KMS-11 (cell line): Measurements from ENCODE around the gene DPY30.

Source experiments
- H2AFZ ChIP-seq: fragments of 200-600 bp; sonication (generic); 2 replicates; pipeline ENCODE4 v1.6.1; 2016; ENCODE audit warnings: antibody characterized with exemption, mixed run types, low read depth
- H3K27ac ChIP-seq: fragments of 200-600 bp; sonication (generic); 2 replicates; pipeline ENCODE4 v1.6.1; 2016; ENCODE audit warnings: mild to moderate bottlenecking, mixed run types
- H3K27me3 ChIP-seq: fragments of 200-600 bp; sonication (generic); 2 replicates; pipeline ENCODE4 v1.6.1; 2017; ENCODE audit warnings: mild to moderate bottlenecking, low read depth, mixed run types, moderate library complexity; ENCODE audit not compliant: insufficient read depth
- H3K36me3 ChIP-seq: fragments of 200-600 bp; sonication (generic); 2 replicates; pipeline ENCODE4 v1.6.1; 2017; ENCODE audit warnings: mild to moderate bottlenecking, mixed run types; ENCODE audit not compliant: insufficient read depth
- H3K4me1 ChIP-seq: fragments of 200-600 bp; sonication (generic); 2 replicates; pipeline ENCODE4 v1.6.1; 2016; ENCODE audit warnings: mild to moderate bottlenecking, low read depth, mixed run types; ENCODE audit not compliant: poor library complexity, severe bottlenecking
- H3K4me2 ChIP-seq: fragments of 200-600 bp; sonication (generic); 2 replicates; pipeline ENCODE4 v1.7.0; 2016; ENCODE audit warnings: mild to moderate bottlenecking, mixed run types
- H3K4me3 ChIP-seq: fragments of 200-600 bp; sonication (generic); IDR thresholded peaks from 2 replicates; pipeline ENCODE4 v1.6.1; 2017; ENCODE audit warnings: low read depth, low read length, mixed read lengths; ENCODE audit not compliant: insufficient read depth
- H3K79me2 ChIP-seq: fragments of 200-600 bp; sonication (generic); 2 replicates; pipeline ENCODE4 v1.6.1; 2016; ENCODE audit warnings: low read depth, mixed run types; ENCODE audit not compliant: insufficient read depth
- H3K9ac ChIP-seq: fragments of 200-600 bp; sonication (generic); 2 replicates; pipeline ENCODE4 v1.6.1; 2016; ENCODE audit warnings: mild to moderate bottlenecking, mixed run types
- H4K20me1 ChIP-seq: fragments of 200-600 bp; sonication (generic); 2 replicates; pipeline ENCODE4 v1.6.1; 2016; ENCODE audit warnings: mild to moderate bottlenecking, mixed run types; ENCODE audit not compliant: insufficient read depth
- CTCF ChIP-seq: fragments of 200-600 bp; sonication (generic); conservative IDR thresholded peaks from 2 replicates; pipeline ENCODE4 v1.6.1; 2017; ENCODE audit warnings: low read depth, mild to moderate bottlenecking, antibody characterized with exemption, low read length, moderate library complexity, mixed read lengths

DPY30 gene

DNA sequence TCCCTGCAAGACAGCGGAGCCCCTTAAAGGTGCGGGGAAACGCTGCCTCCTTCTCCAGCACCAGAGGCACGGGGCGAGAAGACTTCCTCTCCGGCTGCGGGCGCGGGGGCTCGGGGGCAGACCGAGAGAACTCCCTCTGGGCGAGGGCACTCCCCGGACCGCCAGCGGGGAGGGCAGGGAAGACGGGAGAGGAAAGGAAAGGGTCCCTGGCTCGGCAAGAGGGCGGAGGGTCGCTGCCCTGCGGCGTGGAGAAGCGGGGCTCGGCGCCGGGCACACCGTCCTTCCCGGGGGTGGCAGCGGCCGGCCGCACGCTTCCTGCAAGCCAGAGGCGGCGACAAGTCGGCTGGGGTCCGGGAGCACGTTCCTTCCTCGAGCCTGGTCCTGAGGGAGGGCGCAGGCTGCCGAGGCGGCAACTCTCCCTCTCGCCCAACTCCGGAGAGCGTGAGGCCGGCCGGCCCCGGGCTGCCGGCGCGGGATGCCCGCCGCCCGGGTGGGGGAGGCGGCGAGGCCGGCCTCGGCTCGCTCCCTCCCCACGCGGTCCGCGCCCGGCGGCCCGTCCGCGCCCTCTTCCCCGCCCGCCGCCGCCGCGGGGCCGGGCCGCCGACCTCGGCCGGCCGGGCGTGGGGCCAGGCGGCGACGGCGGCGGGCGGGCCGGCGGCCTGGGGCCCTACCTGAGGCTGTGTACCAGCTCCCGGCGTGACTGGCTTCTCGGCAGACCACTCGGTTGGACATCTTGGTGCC lies 29.9 kb downstream of the DPY30 start:
- Histone ChIP-seq H3K4me3 (no peak overlapping the region), H3K27me3 (no peaks in the 10 kb centered on the region), H3K27ac (peak overlapping the region; percentile 77), H3K79me2 (peaks cover 49% of the 10 kb centered on the region), H3K9ac (peak overlapping the region; percentile 83), H4K20me1 (peaks cover 26% of the 10 kb centered on the region; the same call in 1 of the 2 replicates), H2AFZ (peak overlapping the region; percentile 40; the same call in 1 of the 2 replicates), H3K4me2 (peak overlapping the region; percentile 85), H3K4me1 (peaks cover 33% of the 10 kb centered on the region), H3K36me3 (no peaks in the 10 kb centered on the region)
- no peak for TF ChIP-seq CTCF

- Histone ChIP-seq H2AFZ (peak overlapping the region; percentile 40; the same call in 1 of the 2 replicates), H4K20me1 (peaks cover 29% of the 10 kb centered on the region), H3K9ac (peak overlapping the region; percentile 83), H3K27ac (peak overlapping the region; percentile 77), H3K4me3 (no peak overlapping the region), H3K4me1 (peaks cover 38% of the 10 kb centered on the region), H3K36me3 (no peaks in the 10 kb centered on the region), H3K4me2 (peak overlapping the region; percentile 85), H3K27me3 (no peaks in the 10 kb centered on the region), H3K79me2 (peaks cover 57% of the 10 kb centered on the region)
- TF ChIP-seq CTCF, result no peak
Observed at GRCh38 chr2:32008805-32009515, 30.6 kb downstream of the DPY30 start.

DNA sequence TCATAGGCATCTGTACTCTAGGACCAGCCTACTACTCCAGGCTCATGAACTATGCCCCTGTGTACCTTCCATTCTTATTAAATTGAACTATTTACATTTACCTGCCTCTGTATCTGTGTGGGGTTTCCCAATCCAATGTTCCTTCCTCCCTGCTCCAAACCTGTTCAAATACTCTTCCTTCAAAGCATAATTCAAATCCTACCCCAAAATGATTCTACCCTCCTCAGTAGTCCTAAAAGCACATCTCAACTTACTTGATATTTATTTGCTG lies 32.5 kb downstream of the DPY30 start:
- TF ChIP-seq CTCF, result no peak
- Histone ChIP-seq H4K20me1 (peaks cover 44% of the 10 kb centered on the region), H3K9ac (no peak overlapping the region), H3K4me2 (peak overlapping the region; percentile 85; the same call in 1 of the 2 replicates), H3K79me2 (peaks cover 74% of the 10 kb centered on the region), H2AFZ (no peak overlapping the region), H3K4me3 (no peak overlapping the region), H3K27ac (no peak overlapping the region), H3K27me3 (no peaks in the 10 kb centered on the region), H3K4me1 (peaks cover 33% of the 10 kb centered on the region), H3K36me3 (no peaks in the 10 kb centered on the region)

GRCh38 chr2:32005371-32005976 lies 34.1 kb downstream of the DPY30 start:
- Histone ChIP-seq H3K27me3 (no peaks in the 10 kb centered on the region), H3K27ac (no peak overlapping the region), H3K36me3 (no peaks in the 10 kb centered on the region), H4K20me1 (peaks cover 44% of the 10 kb centered on the region), H3K4me3 (no peak overlapping the region), H3K4me1 (peaks cover 26% of the 10 kb centered on the region), H3K9ac (no peak overlapping the region), H2AFZ (no peak overlapping the region), H3K4me2 (no peak overlapping the region), H3K79me2 (peaks cover 88% of the 10 kb centered on the region)
- TF ChIP-seq CTCF, result no peak
